NK-92 (cell line): ENCODE data around the gene OR10R2.
"Not testable (repeated sequence)": the region's sequence is repeated elsewhere in the genome, so short reads cannot be mapped to it uniquely, and the experiment has no call there.

Source experiments
- DNase-seq: peaks from one replicate; lab custom pipeline; 2025; ENCODE audit not compliant: unreplicated experiment; lab: John Stamatoyannopoulos, UW

OR10R2 gene, protein sequence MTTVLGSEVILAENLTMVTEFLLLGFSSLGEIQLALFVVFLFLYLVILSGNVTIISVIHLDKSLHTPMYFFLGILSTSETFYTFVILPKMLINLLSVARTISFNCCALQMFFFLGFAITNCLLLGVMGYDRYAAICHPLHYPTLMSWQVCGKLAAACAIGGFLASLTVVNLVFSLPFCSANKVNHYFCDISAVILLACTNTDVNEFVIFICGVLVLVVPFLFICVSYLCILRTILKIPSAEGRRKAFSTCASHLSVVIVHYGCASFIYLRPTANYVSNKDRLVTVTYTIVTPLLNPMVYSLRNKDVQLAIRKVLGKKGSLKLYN

DNA sequence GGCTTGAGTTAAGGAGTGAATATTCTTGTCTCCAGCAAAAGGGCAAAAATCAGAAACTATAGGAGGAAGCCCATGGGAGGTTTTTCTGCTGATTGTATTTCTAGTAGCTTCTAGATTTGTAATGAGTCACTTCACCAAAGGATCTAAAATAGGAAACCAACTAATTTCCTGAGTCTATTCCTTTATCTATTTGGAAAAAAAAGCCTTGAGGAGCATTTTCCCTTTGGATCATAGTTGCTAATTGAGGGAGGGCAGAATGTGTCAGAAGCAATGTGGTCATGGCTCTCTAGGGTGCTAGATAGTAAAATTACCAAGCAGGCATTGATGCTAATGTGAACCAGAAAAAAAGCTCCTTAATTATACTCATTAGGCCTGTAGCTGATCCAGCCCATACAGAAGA is at the start of gene OR10R2:
Gene OR10R2, plus strand, starts transcription at position 301 of the 400 bp plus-strand sequence. CDS start 106 bp downstream, outside the sequence.
- no peak for DNase-seq

DNA sequence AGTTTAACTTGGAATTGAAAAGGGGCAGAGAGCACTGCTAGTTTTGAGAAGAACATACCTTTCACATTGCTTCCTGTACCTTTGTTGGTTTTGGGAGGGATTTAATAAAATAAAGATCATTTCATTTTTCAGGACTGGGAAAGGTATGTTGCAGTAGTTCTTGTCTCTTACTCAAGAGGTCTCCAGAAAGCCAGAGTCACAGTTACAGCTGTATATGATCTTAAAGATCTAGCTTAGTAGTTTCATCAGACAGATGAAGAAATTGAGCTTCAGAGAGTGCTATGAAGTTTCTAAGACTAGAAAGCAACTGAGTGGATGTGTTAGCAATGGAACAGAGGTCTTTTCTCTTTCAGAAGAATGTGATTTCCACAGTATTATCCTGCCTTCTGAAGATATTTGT is 47.0 kb upstream of the OR10R2 start:
- no peak for DNase-seq

DNA sequence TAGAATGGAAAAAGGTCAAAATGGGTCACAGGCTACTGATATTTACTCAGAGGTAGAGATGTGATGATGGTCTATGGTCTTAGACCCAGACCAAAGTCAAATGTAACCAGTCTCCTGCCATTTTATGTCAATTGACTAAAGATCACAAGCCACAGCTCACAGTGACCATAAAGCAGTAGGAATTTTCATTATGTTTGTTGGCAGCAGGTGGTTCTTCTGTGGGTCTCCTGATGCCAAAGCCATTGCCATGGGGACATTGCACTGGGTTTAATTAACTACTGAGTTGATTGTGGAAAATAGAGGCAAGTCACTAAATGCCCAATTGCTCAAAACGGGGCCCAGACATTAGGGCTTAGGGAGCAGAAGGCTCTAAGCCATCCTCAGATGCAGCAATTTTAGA is 45.9 kb upstream of the OR10R2 start, which contains the start of gene OR10K2:
Gene OR10K2, minus strand, starts transcription at position 101 of the 400 bp plus-strand sequence. CDS start 5,371 bp downstream, outside the sequence.
- no peak for DNase-seq

DNA sequence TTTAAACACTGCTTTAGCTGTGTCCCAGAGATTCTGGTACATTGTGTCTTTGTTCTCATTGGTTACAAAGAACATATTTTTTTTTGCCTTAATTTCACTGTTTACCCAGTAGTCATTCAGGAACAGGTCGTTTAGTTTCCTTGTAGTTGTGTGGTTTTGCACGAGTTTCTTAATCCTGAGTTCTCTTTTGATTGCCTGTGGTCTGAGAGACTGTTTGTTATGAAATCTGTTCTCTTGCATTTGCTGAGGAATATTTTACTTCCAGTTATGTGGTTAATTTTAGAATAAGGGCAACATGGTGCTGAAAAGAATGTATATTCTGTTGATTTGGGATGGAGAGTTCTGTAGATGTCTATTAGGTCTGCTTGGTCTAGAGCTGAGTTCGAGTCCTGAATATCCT is 41.9 kb upstream of the OR10R2 start:
- not testable (repeated sequence) for DNase-seq

DNA sequence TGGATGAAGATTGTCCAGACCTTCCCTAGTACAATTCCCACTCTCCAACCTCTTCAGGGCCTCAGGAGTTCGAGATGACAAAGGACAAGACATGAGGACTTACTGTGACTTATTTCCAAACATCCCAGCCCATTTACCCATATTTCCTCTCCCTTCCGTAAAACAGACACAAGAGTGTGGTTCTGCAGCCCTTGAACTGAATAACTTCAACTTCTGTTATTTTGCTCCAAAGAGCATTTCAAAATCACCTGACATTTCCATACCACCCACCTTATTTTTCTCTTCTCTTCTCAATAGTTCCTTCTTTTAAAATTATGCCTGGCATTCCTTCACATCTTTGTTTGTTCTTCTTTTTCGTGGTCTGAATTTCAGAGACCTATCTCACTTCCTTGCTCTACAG is 37.3 kb upstream of the OR10R2 start:
- DNase-seq: no peak

DNA sequence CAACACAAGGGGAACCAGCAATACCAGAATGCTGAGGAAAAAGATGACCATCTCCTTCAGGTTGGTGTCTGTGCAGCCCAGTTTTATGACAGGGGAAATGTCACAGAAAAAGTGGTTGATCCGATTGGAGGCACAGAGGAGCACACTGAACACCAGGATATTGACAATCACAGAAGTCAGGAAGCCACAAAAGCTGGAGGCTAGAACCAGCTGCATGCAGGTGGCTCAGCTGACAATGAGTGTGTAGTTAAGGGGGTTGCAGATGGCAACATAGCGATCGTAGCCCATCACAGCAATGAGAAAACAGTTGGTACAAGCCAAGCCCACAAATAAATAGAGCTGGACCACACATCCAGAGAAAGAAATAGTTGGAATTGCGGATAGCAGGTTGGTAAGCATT is 26.6 kb upstream of the OR10R2 start:
- no peak for DNase-seq

DNA sequence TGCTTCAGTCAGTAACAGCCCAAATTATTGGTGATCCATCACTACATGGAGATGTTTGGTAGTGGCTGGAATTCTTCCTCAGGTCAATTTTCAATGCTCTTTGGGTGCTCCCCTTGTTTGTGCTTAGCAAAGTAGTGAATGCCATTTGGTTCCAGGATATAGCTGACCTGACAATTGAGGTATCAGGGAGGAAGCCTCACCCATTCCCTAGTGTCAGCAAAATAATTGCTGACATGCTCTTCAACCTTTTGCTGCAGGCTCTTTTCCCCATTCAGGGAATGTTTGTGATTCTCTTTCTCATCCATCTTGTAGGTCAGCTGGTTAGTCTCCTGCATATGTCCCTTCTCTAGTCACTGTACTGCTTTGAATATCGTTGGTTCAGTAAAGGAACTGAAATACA is 17.5 kb upstream of the OR10R2 start:
- no peak for DNase-seq

DNA sequence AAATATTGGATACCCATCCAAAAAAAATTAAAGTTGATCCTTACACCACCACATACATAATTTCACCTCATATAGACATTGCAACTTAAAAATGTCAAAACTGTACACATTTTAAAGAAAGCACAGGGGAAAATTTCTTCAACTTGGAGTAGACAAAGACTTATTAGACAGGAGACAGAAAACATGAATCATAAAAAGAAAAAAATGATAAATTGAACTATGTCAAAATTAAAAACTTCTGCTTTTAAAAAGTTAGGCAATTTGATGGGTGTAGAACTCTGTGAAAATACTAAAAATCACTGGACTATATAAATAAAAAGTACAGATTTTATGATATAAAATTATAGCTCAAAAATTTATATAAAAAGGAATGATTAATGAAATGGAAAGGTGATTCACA is 14.8 kb upstream of the OR10R2 start:
- no peak for DNase-seq

DNA sequence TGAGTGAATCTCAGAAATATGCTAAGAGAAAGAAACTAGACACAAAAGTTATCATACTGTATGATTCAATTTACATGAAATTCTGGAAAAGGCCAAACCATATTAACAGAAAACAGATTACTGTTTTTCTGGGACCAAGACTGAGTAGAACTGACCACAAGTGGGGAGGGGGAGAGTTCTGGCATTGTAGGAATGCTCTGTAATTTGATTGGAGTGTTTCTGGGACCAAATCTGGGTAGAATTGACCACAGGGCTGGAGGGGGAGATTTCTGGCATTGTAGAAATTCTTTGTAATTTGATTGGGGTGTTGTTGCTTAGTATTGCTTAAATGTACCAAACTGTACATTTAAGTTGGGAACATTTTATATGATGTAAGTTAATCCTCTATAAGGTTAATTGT is 13.8 kb upstream of the OR10R2 start:
- DNase-seq: no peak

DNA sequence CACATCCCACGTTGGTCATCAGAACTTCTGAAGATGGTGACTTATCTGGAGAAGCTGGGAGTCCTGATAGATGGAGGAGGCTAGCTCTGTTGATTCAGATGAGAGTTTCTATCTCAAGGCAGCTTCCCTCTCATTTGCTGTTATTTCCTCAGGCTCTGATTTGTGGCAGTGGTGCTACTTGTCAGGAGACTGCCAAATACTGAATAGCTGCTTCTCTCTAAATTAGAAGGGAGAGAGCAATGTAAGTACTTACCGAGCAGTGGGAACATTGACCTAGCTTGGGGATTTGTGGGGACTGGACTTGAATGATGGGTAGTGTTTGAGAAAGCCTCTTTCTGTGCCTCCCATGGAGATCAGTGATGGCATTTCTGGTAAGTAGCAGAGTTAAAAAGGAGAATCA is 10.5 kb upstream of the OR10R2 start, which contains the start of gene OR10K1:
Gene OR10K1, plus strand, starts transcription at position 301 of the 400 bp plus-strand sequence. CDS start 3,728 bp downstream, outside the sequence.
- no peak for DNase-seq

DNA sequence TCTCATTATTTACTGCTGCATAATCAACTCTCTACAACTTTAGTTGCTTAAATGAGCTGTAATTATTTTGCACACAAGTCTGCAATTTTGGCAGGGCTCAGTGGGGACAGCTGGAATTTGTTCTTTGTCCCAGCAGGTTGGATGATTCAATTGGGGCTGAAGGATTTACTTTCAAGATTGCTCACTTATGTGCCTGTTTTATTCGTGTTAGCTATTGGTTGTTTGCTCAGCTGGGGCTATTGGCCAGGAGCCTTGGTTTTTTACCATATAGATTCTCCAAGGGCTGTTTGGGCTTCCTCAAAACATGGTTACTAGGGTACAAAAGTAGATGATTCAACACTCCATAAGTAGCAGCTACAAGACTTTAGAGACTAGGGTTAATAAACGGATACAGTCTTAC is 13.4 kb downstream of the OR10R2 start:
- no peak for DNase-seq

DNA sequence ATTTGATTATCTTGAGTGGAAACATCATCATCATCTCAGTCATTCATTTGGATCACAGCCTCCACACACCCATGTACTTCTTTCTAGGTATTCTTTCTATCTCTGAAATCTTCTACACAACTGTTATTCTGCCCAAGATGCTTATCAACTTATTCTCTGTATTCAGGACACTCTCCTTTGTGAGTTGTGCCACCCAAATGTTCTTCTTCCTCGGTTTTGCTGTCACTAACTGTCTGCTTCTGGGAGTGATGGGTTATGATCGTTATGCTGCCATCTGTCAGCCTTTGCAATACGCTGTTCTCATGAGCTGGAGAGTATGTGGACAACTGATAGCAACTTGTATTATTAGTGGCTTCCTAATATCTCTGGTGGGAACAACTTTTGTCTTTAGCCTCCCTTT is 19.3 kb downstream of the OR10R2 start:
- DNase-seq: no peak

DNA sequence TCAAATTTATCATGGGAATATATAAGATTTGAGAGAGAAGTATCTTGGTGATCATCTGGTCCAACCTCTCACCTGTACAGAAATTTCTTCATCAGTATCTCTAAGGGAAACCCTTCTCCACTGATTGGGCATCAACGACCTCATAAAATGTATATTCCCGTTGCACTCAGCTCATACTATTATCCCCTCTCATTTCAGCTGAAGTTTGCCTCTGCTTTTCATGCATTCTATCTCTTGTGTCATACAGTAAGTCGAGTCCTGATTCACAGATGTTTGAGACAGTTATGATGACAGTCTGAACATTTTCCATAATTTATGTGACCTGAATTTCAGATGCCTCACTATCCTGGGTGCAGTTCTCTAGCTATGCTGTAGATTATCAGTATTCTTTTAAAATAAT is 21.0 kb downstream of the OR10R2 start:
- no peak for DNase-seq

DNA sequence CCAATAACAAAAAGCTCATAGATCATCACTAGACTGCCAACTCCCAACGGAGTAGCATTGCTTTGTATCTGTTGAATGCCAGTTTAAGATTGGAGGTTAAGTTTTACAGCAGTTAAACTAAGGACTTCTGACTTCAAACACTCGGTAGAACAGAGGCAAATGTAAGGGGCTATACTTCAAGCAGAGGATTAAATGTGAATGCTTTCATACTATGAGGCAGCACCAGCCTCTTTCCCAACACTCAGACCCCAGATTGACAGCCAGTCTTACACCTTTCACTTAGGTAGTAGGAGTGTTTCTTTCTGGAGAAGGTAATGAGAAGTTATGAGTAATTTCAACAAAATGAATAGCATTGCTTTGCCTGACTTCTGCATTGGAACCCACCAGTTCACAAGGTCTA is 22.8 kb downstream of the OR10R2 start:
- DNase-seq: no peak

DNA sequence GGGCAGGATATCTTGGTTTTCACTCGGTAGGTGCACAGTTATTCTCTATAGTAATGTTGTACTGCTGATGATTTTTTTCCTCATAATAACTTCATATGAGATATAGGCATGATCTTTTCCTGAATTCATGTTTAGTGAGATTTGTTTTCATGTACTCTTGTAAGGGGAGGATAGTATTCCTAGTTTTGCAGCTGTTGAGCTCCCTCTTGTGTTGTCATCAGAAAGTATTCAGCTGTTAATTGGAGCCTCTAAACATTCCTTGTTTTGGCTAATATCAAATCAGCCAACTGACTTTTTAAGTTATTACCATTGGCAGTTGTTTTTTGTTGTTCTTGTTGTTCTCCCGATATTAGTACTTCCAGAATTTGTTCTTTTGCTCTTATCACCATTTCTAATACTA is 24.4 kb downstream of the OR10R2 start:
- DNase-seq: no peak

DNA sequence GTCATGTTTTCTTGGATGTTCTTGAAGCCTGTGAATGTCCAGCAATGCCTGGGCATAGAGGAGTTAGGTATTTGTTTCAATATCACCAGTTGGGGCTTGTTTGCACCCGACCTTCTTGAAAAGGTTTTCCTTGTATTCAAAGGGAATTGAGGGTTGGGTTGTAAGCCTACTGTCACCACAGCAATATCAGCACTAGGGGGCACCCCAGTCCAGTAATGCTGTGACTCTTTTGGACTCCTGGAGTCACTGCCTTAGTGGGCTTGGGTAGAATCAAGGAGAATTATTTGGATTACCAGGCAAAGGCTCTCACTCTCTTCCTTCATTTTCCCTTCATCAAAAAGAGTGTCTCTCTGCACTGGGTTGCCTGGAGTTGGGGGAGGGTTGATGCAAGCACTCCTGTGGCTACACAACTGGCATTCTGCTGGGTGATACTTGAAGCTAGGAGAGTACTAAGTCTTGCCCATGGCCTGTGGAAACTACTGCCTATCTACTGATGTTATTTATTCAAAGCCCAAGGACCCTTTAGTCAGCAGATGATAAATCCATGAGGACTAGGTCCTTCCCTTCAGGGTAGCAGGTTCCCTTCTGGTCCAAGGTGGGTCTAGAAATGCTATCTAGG is 34.5 kb downstream of the OR10R2 start:
- no peak for DNase-seq

DNA sequence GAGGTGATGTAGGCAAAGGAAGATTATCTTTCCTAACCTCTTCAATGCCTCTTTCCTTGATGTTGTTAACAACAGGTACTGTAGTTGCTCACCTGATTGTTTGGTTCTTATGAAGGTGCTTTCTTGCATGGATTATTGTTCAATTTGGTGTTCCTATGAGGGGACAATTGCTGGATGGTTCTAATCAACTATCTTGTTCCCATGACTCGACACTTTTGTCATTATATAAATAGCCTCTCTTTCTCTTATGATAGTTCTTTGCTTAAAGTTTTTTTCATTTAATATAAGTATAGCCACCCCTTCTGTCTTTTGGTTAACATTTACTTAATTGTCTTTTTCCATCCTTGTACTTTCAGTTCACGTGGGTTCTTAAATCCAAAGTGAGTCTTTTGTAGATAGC is 35.5 kb downstream of the OR10R2 start:
- no peak for DNase-seq

DNA sequence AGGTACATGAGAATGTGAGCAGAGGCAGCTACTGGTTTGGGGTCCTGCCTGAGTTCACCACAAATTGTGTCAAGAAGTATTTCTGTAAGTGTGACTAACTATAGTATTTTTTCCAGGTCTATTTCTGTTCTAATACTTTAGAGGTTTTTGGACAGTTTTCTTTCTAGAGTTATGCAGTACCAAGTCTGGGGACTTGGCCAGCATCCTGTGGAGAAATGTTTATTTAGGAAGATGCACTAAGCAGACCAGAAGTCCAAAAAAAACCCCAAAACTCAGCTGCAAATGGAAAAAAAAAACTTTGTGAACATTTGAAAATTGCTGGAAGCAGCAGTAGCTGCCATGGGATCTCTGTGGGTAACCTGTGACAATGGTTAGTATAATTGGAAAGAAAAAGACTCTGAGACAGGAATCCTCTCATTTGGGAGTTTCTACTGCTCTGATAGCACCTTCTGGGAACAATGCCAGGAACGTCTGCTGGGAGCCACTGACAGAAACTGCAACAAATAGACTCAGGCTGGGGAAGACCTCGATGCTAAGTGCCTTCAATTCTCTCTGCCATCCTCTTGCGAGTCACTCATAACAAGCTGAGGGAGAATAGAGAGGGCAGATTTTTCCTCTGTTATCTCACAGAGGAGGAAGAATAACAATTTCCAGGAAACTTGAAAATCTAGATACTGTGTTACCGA is 37.6 kb downstream of the OR10R2 start:
- DNase-seq: no peak

DNA sequence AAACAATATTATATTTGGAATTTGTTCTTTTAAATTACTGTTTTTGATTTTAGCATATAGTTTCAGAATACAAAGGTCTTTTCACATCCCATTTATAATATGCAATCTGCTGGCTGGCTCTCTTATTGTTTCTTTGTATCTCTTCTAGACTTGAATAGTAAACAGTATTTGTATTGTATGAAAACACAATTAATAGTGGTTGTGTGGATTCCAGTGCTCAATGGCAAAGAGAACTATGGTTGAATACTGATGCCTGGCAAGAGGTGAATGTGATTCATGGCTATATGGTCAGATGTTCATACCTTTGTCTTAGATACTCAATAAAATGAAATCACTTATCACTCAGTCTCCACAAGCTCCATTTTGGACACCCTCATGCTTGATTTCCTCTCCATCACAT is 44.9 kb downstream of the OR10R2 start:
- DNase-seq: no peak

DNA sequence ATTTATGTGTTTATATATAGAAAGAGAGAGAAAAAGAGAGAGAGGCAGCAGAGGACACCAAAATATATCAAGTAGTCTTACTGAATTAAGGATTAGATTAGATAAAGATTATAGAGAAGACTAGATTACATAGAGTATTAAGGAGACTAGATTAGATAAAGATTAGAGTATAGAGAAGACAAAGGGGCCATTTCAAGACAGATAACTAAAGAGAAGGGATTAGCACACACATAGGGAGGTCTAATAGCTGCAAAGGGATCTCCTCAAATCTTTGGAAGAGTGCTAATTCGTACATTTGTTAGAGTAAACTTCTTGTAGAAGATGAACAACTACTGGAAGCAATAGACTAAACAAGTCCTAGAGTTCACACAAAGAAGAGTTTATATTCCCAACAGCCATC is 48.0 kb downstream of the OR10R2 start:
- DNase-seq: no peak

DNA sequence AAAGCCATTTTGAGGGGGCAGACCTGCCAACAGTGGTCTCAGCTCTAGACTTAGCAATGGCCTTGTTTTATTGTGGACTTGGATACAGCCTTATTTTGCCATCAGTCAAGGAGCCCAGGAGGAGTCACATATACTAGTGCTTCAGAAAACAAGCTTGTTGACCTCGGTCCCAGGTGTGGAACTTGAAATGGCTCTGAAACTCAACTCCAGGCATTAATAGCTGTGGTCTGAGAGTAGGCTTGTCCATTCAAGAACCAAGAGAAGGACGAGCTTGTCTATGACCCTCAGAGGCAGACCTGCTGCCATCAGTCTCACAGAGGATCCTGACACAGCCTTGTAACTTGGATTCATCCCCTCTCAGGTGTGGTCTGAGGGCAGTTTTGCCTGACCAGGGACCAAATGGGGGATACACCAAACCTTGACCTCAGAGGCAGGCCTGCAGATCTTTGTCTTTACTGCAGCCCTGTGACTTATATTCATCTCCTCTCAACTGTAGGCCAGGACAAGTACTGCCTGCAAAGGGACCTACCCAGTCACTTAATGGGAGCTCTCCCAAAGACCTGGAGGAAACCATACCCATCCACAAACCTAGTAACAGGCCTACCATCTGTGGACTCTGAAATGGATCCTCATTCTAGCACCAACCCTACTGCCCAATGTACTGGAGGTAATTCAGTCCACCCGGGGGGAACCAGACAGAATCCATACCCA is 49.1 kb downstream of the OR10R2 start:
- no peak for DNase-seq
